Tibial artery (tissue), 4 donors: ENCODE data around the gene CDYL2.

Experiments
- DNase-seq, 2 donors: peaks; one replicate each; pipeline ENCODE4 v3.0.0-alpha.2; 2019
- H3K27ac ChIP-seq, 2 donors: fragments of 200-600 bp; sonication (generic) in 1 of 2; 1 replicate in 1 of 2; 2 replicates in 1 of 2; pipeline ENCODE4 v1.5.1; 2018 to 2019; ENCODE audit warnings: mild to moderate bottlenecking in 1 of 2
- H3K27me3 ChIP-seq, 2 donors: fragments of 200-600 bp; sonication (generic) in 1 of 2; one replicate each; pipeline versions ENCODE4 v1.5.1 to v1.6.0; 2016 to 2019
- H3K36me3 ChIP-seq, 3 donors: fragments of 200-600 bp; sonication (generic) in 2 of 3; one replicate each; pipeline ENCODE4 v1.5.1; 2016 to 2019; ENCODE audit warnings: mild to moderate bottlenecking in 2 of 3
- H3K4me1 ChIP-seq, 4 donors: fragments of 200-600 bp; sonication (generic) in 2 of 4; 1 replicate in 3 of 4; 2 replicates in 1 of 4; pipeline ENCODE4 v1.5.1; 2016 to 2019
- H3K4me3 ChIP-seq, 2 donors: fragments of 200-600 bp; sonication (generic) in 1 of 2; 1 replicate in 1 of 2; 2 replicates in 1 of 2; pipeline ENCODE4 v1.5.1; 2018 to 2019; ENCODE audit warnings: mild to moderate bottlenecking in 2 of 2
- H3K9me3 ChIP-seq, 3 donors: fragments of 200-600 bp; sonication (generic) in 1 of 3; one replicate each; pipeline ENCODE4 v1.5.1; 2016 to 2019
- intact Hi-C: fragments of 100-400 bp; cut with DNase I; formaldehyde crosslinking; loops from one replicate; pipeline ENCODE4 v1.15.0; 2023; ENCODE audit warnings: low total_unique reads
- TF ChIP-seq, protein P1 (sequence below), 2 experiments: fragments of 200-600 bp in 1 of 2; fragments of 450-650 bp in 1 of 2; IDR thresholded peaks; one replicate each; pipeline ENCODE4 v1.5.1; 2017 to 2019; ENCODE audit warnings: antibody characterized with exemption in 2 of 2, mild to moderate bottlenecking in 1 of 2, moderate library complexity in 1 of 2

Gene CDYL2

DNA sequence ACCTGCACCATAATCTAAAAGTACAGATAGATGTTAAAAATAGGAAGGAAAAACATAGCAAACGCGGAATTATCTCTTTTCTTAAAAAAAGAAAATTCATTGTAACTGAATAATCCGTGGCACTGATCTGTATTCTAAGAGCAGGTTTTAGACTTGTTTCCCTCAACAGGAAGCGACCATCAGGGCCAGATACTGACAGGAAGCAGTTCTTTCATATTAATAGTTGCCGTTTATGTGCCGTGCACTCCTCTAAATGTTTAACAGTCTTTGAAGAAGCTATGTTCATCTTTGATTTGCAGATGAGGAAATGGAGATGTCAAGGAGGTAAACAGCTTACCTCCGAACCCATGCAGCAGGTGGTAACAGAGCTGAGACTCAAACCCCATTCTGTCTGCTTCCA lies 240.0 kb downstream of the CDYL2 start:
- Histone ChIP-seq H3K4me1 (no peaks in the 10 kb centered on the region), H3K36me3 (no peaks in the 10 kb centered on the region), H3K4me3 (no peak overlapping the region), H3K27ac (no peak overlapping the region), H3K27me3 (peaks cover 0 to 7% of the 10 kb centered on the region in 2 donors), H3K9me3 (no peaks in the 10 kb centered on the region)
- intact Hi-C loops, result no loop called here
- no peak for DNase-seq
- TF ChIP-seq, protein P1, sequence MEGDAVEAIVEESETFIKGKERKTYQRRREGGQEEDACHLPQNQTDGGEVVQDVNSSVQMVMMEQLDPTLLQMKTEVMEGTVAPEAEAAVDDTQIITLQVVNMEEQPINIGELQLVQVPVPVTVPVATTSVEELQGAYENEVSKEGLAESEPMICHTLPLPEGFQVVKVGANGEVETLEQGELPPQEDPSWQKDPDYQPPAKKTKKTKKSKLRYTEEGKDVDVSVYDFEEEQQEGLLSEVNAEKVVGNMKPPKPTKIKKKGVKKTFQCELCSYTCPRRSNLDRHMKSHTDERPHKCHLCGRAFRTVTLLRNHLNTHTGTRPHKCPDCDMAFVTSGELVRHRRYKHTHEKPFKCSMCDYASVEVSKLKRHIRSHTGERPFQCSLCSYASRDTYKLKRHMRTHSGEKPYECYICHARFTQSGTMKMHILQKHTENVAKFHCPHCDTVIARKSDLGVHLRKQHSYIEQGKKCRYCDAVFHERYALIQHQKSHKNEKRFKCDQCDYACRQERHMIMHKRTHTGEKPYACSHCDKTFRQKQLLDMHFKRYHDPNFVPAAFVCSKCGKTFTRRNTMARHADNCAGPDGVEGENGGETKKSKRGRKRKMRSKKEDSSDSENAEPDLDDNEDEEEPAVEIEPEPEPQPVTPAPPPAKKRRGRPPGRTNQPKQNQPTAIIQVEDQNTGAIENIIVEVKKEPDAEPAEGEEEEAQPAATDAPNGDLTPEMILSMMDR (IDR thresholded peaks at IDR 0.05), result no peak

DNA sequence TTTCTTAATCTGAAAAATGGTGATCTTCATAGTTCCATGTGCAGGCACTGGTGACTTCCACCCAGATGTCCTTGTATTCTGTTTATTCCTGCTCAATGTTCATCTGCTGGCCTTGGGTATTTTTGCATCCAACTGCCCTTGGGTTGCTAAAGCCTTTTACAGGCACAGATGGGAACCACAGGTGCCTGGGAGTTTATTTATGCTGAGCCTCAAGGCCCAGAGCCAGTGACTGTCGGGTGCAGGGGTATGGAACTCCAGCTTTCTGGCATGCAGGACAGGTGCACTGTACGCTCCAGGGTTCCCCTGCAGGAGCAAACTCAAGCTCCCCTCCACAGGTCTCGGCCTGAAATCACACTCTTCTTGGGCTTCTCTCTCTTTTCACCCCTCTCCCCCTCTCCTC lies 241.3 kb downstream of the CDYL2 start:
- Histone ChIP-seq H3K4me3 (no peak overlapping the region), H3K27ac (no peak overlapping the region), H3K27me3 (peaks cover 0 to 7% of the 10 kb centered on the region in 2 donors), H3K36me3 (no peaks in the 10 kb centered on the region), H3K9me3 (no peaks in the 10 kb centered on the region), H3K4me1 (no peaks in the 10 kb centered on the region)
- TF ChIP-seq, protein P1 (IDR thresholded peaks at IDR 0.05), result no peak
- no peak for DNase-seq
- intact Hi-C loops, result no loop called here

DNA sequence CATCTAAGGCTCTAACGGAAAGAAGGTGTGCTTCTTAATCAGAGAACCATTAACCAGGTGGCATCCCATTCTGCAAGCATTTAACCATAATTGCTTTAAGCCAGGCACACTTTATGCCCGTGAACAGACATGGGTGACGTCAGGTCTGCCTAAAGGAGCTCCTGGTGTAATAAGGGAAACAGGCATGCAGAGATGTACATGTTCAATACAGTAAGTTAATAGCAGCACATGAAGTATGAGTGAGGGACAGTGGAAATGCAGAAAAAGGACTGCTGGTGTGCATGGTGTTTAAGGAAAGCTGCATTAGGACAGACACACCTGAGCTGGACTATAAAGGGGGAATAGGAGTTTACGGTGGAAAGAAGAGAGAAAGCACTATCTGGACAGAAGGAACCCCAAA lies 245.0 kb downstream of the CDYL2 start:
- TF ChIP-seq, protein P1 (IDR thresholded peaks at IDR 0.05), result no peak
- H3K4me3 ChIP-seq, result no peak overlapping the region
- H3K9me3 ChIP-seq, result no peaks in the 10 kb centered on the region
- H3K36me3 ChIP-seq, result no peaks in the 10 kb centered on the region
- no peak overlapping the region for H3K27ac ChIP-seq
- intact Hi-C loops, result no loop called here
- no peaks in the 10 kb centered on the region for H3K4me1 ChIP-seq
- no peak for DNase-seq
- no peaks in the 10 kb centered on the region for H3K27me3 ChIP-seq

DNA sequence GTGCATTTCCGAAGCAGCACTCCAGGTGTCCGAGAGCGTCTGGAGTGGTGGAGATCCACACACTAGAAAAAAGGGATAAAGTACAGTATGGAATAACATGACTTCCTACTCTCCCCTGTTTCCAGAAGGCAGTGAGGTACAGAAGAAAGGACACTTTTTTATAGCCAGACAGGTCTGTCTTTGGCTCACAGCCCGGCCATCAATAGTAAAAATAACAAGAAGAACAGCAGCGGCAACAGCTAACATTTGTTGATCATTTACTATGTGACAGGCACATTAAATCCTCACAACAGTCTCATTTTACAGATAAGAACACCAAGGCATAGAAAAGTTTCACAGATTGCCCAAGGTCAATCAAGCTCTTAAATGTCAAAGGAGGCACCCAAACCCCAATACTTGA lies 247.4 kb downstream of the CDYL2 start:
- H3K27ac ChIP-seq, result no peak overlapping the region
- no peaks in the 10 kb centered on the region for H3K36me3 ChIP-seq
- intact Hi-C loops, result no loop called here
- TF ChIP-seq, protein P1 (IDR thresholded peaks at IDR 0.05), result no peak
- no peaks in the 10 kb centered on the region for H3K4me1 ChIP-seq
- no peak for DNase-seq
- H3K27me3 ChIP-seq, result peaks cover 0 to 2% of the 10 kb centered on the region in 2 donors
- no peaks in the 10 kb centered on the region for H3K9me3 ChIP-seq
- H3K4me3 ChIP-seq, result no peak overlapping the region

DNA sequence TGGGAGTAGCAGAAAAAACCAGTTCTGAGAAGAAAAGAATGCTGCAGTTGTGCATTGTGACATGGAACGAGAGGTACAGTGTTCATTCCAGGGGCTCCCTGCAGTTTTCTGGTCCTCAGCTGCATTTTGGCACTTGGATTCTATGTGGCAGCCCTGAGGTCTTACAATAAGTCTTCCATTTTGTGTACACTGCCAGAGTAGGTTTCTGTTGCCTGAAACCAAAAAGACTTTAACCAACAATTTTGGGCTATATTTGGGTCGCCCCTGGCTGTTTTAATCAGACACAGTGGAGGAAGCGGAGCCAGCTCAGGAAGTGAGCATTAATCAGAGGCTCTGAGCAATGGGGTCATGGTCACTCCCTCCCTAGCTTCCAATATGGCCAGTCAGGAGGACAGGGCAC lies 247.9 kb downstream of the CDYL2 start:
- no peak for DNase-seq
- Histone ChIP-seq H3K4me3 (no peak overlapping the region), H3K9me3 (no peaks in the 10 kb centered on the region), H3K27me3 (peaks cover 0 to 6% of the 10 kb centered on the region in 2 donors), H3K27ac (no peak overlapping the region), H3K36me3 (no peaks in the 10 kb centered on the region), H3K4me1 (no peaks in the 10 kb centered on the region)
- intact Hi-C loops, result no loop called here
- TF ChIP-seq, protein P1 (IDR thresholded peaks at IDR 0.05), result no peak

DNA sequence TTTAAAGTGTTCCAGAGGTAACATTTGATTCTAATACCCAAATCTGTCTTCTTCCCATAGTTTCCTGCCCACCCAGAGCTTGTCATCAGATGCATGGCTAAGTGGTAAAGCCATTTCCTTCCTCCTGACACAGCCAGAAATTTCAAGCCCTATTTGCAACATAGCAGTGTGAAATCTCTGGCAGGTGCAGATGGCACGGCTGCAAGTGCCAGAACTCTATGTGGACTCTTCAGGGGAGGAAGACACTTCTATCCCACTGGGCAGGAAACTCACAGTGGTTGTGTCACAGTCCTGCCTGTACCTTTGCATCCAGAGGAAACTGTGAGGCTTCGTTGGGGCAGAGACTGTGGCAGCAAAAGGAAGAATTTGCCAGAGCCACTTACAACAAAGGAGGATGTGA lies 250.4 kb downstream of the CDYL2 start:
- no peaks in the 10 kb centered on the region for H3K9me3 ChIP-seq
- no peak for DNase-seq
- TF ChIP-seq, protein P1 (IDR thresholded peaks at IDR 0.05), result no peak
- H3K36me3 ChIP-seq, result no peaks in the 10 kb centered on the region
- H3K4me3 ChIP-seq, result no peak overlapping the region
- intact Hi-C loops, result no loop called here
- no peaks in the 10 kb centered on the region for H3K4me1 ChIP-seq
- no peak overlapping the region for H3K27ac ChIP-seq
- H3K27me3 ChIP-seq, result peaks cover 0 to 6% of the 10 kb centered on the region in 2 donors
